HepG2 (cell line): ENCODE measurements around the gene ADCY7. TPM values are rescaled to one million over a fixed set of nuclear protein-coding genes. Genes with fewer than 3 reads are reported as not detected.

ENCODE experiments used
- ATAC-seq: fragments of 200-7000 bp; cut with Tn5 transposase; 3 replicates; pipeline ENCODE4 v1.9.1; 2020; ENCODE audit warnings: mild to moderate bottlenecking, moderate library complexity
- BruUV-seq: library from RNA; stranded (reverse); fragments of 400-500 nt; replicated peaks from 2 replicates; lab custom pipeline; 2021; lab: Mats Ljungman, UMichigan
- CTCF ChIA-PET: fragments of 300-600 bp; formaldehyde crosslinking; extraction: SDS; loops from one replicate; lab custom pipeline; 2021; ENCODE audit warnings: low total read pairs, inconsistent platforms, low intra/inter-chr PET ratio; lab: Yijun Ruan, JAX
- POLR2A ChIA-PET: fragments of 350-600 bp; sonication (Branson Sonifier 250); formaldehyde crosslinking; loops from one replicate; lab custom pipeline; 2020; ENCODE audit warnings: antibody characterized with exemption, inconsistent platforms; lab: Yijun Ruan, JAX
- DNase-seq: peaks from one replicate; pipeline ENCODE4 v3.0.0-alpha.2; 2015; ENCODE audit warnings: low spot score
- FAIRE-seq: peaks from 3 replicates; lab custom pipeline; 2011; peaks lifted over from hg19 to GRCh38; lab: Jason Lieb, UNC
- H2AFZ ChIP-seq: one replicate; pipeline ENCODE4 v1.6.1; 2011; ENCODE audit warnings: low read length, inconsistent platforms
- H3K27ac ChIP-seq: fragments of 300-600 bp; 3 replicates; pipeline ENCODE4 v1.8.0; 2011; ENCODE audit warnings: mixed run types, mild to moderate bottlenecking, mixed read lengths, low read length, inconsistent platforms; ENCODE audit not compliant: insufficient read depth; ENCODE audit errors: extremely low read length
- H3K27me3 ChIP-seq, 2 experiments: fragments of 200-600 bp in 1 of 2; 2 replicates in 1 of 2; 3 replicates in 1 of 2; pipeline versions ENCODE4 v1.6.0 to v1.8.0; 2011; ENCODE audit warnings: low read length in 2 of 2, mild to moderate bottlenecking in 2 of 2, moderate library complexity in 2 of 2, inconsistent platforms in 1 of 2; ENCODE audit not compliant: insufficient read depth in 2 of 2, control insufficient read depth in 1 of 2
- H3K36me3 ChIP-seq, 2 experiments: fragments of 200-600 bp in 1 of 2; replicated peaks in 1 of 2; 2 replicates in 1 of 2; 3 replicates in 1 of 2; pipeline versions ENCODE4 v1.5.1 to v1.8.0; 2011; ENCODE audit warnings: low read length in 2 of 2, inconsistent platforms in 1 of 2; ENCODE audit not compliant: insufficient read depth in 2 of 2, control insufficient read depth in 1 of 2
- H3K4me1 ChIP-seq: 2 replicates; pipeline ENCODE4 v1.5.1; 2012; ENCODE audit warnings: low read length, inconsistent platforms; ENCODE audit not compliant: insufficient read depth
- H3K4me2 ChIP-seq: 2 replicates; pipeline ENCODE4 v1.6.0; 2011; ENCODE audit warnings: low read depth, low read length, inconsistent platforms
- H3K4me3 ChIP-seq, 3 experiments: fragments of 200-600 bp in 1 of 3; sonication (generic), shearing (Covaris generic) in 1 of 3; replicated peaks in 1 of 3; 2 replicates each; pipeline ENCODE4 v1.5.1; 2011 to 2016; ENCODE audit warnings: low read length in 3 of 3, inconsistent platforms in 2 of 3, low read depth in 2 of 3, mild to moderate bottlenecking in 2 of 3, control low read depth in 1 of 3, mixed read lengths in 1 of 3; ENCODE audit not compliant: insufficient read depth in 1 of 3
- H3K79me2 ChIP-seq: one replicate; pipeline ENCODE4 v1.6.1; 2011; ENCODE audit warnings: low read length, inconsistent platforms; ENCODE audit not compliant: insufficient read depth
- H3K9ac ChIP-seq: 2 replicates; pipeline ENCODE4 v1.6.0; 2011; ENCODE audit warnings: mild to moderate bottlenecking, low read depth, low read length, inconsistent platforms; ENCODE audit not compliant: insufficient read depth
- H3K9me3 ChIP-seq: 2 replicates; pipeline ENCODE4 v1.5.1; 2012; ENCODE audit warnings: mild to moderate bottlenecking, low read length
- H4K20me1 ChIP-seq: 2 replicates; pipeline ENCODE4 v1.6.0; 2011; ENCODE audit warnings: inconsistent platforms, mild to moderate bottlenecking, low read length, moderate library complexity; ENCODE audit not compliant: insufficient read depth
- ARNT2 ChIP-seq: sonication (generic); formaldehyde crosslinking; IDR thresholded peaks from 2 replicates; pipeline ENCODE4 v1.8.0; 2022; ENCODE audit warnings: mild to moderate bottlenecking, low read depth, missing genetic modification reagents, moderate library complexity
- ARNTL ChIP-seq: sonication (generic); formaldehyde crosslinking; IDR thresholded peaks from 2 replicates; pipeline ENCODE4 v1.4.0; 2020; ENCODE audit warnings: mild to moderate bottlenecking, missing genetic modification reagents
- ATF7 ChIP-seq, 2 experiments: fragments of 450-650 bp in 1 of 2; sonication (generic) in 1 of 2; formaldehyde crosslinking in 1 of 2; IDR thresholded peaks; 2 replicates each; pipeline versions ENCODE4 v1.4.0 to v1.6.1; 2016 to 2020; ENCODE audit warnings: antibody characterized with exemption in 1 of 2, mild to moderate bottlenecking in 1 of 2, missing genetic modification reagents in 1 of 2
- CREB1 ChIP-seq, 2 experiments: fragments of 450-650 bp in 1 of 2; IDR thresholded peaks; 2 replicates each; pipeline ENCODE4 v1.6.1; 2016 to 2017; ENCODE audit warnings: control low read depth in 1 of 2, mild to moderate bottlenecking in 1 of 2, missing compliant biosample characterization in 1 of 2, missing genetic modification characterization in 1 of 2
- HCFC1 ChIP-seq: fragments of 150-350 bp; IDR thresholded peaks from 2 replicates; pipeline ENCODE4 v1.6.1; 2014; ENCODE audit warnings: low read depth, low read length
- NFATC3 ChIP-seq: sonication (generic); formaldehyde crosslinking; IDR thresholded peaks from 2 replicates; pipeline ENCODE4 v1.5.1; 2020; ENCODE audit warnings: mild to moderate bottlenecking, missing genetic modification reagents
- TAF15 ChIP-seq: fragments of 200-400 bp; formaldehyde crosslinking; IDR thresholded peaks from one replicate; pipeline ENCODE4 v1.6.1; 2018; ENCODE audit warnings: mild to moderate bottlenecking, low read depth, low read length; ENCODE audit not compliant: poor library complexity, severe bottlenecking
- ZNF34 ChIP-seq: sonication (generic); formaldehyde crosslinking; IDR thresholded peaks from 2 replicates; pipeline ENCODE4 v1.4.0; 2020; ENCODE audit warnings: mild to moderate bottlenecking, missing genetic modification reagents, borderline replicate concordance
- ZNF414 ChIP-seq: sonication (generic); formaldehyde crosslinking; IDR thresholded peaks from 2 replicates; pipeline ENCODE4 v1.5.0; 2020; ENCODE audit warnings: missing genetic modification reagents
- WGBS: methylation state at CpG from one replicate; pipeline ENCODE4 v1.1.6; 2017; ENCODE audit warnings: low lambda C conversion rate; 5-methylcytosine and 5-hydroxymethylcytosine counted together
- in situ Hi-C: cut with HindIII; loops from 2 replicates; pipeline ENCODE4 v1.10.0; 2017; ENCODE audit warnings: low pct_unique_long_range_greater_than_20kb; ENCODE audit not compliant: extremely low pct_ligation_motif_present
- intact Hi-C: fragments of 100-400 bp; cut with micrococcal nuclease; formaldehyde crosslinking; loops from one replicate; pipeline ENCODE4 v1.10.0; 2022; ENCODE audit not compliant: unreplicated experiment
- polyA plus RNA-seq, 8 experiments: library from polyadenylated mRNA; depleted of rRNA in 3 of 8; stranded (reverse) in 7 of 8; unstranded in 1 of 8; fragments of >200 nt; fragmentation: Illumina TruSeq in 4 of 8; extraction: Trizol in 4 of 8; gene quantifications; 2 replicates each; pipeline versions ENCODE4 v1.2.1 to v1.2.3, GENCODE V29; 2011 to 2016; ENCODE audit warnings: low read depth in 4 of 8, missing spikeins in 1 of 8, mixed read lengths in 1 of 8; ENCODE audit not compliant: insufficient read depth in 1 of 8
- total RNA-seq, 5 experiments: library from RNA; depleted of rRNA; stranded (reverse); fragments of >200 nt; fragmentation: Illumina TruSeq; extraction: Trizol; gene quantifications; 2 replicates each; pipeline ENCODE4 v1.2.3, GENCODE V29; 2016; ENCODE audit warnings: low read depth in 1 of 5
- TF ChIP-seq, protein P1 (sequence below): sonication (generic); formaldehyde crosslinking; IDR thresholded peaks from 2 replicates; pipeline ENCODE4 v1.4.0; 2020; ENCODE audit warnings: missing genetic modification reagents

The ADCY7 gene
- total and polyA plus RNA-seq, 2 of the 13 experiments (the other 11 are each of a cell fraction or from before 2014, with no cell fraction given) = 2.2 to 4.3 TPM

- peaks cover 8% of the 10 kb centered on the region; the same call in 1 of the 2 replicates for H4K20me1 ChIP-seq
- H3K4me2 ChIP-seq = no peak overlapping the region
- TF ChIP-seq, protein P1, sequence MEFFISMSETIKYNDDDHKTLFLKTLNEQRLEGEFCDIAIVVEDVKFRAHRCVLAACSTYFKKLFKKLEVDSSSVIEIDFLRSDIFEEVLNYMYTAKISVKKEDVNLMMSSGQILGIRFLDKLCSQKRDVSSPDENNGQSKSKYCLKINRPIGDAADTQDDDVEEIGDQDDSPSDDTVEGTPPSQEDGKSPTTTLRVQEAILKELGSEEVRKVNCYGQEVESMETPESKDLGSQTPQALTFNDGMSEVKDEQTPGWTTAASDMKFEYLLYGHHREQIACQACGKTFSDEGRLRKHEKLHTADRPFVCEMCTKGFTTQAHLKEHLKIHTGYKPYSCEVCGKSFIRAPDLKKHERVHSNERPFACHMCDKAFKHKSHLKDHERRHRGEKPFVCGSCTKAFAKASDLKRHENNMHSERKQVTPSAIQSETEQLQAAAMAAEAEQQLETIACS (CRISPR knock-in tag) = no peak
- TF ChIP-seq HCFC1 (no peak), ATF7 (IDR thresholded peaks at IDR 0.05) (peak; percentile 89), ATF7 (CRISPR knock-in tag; IDR thresholded peaks at IDR 0.05) (no peak), TAF15 (no peak), ZNF414 (CRISPR knock-in tag) (no peak), ARNTL (no peak), CREB1 (IDR thresholded peaks at IDR 0.05) (peak; percentile 33; the same call in 1 of the 2 replicates), CREB1 (CRISPR knock-in tag; IDR thresholded peaks at IDR 0.05) (no peak), NFATC3 (CRISPR knock-in tag) (no peak), ARNT2 (CRISPR knock-in tag) (no peak), ZNF34 (CRISPR knock-in tag) (no peak)
- CTCF ChIA-PET = no interaction called here
- FAIRE-seq = no peak
- intact Hi-C loops = loop anchor here (10.0 kb wide), 2 partner anchors 217 to 327 kb away; partner anchors contain the start of gene CNEP1R1
- H3K27ac ChIP-seq = no peak overlapping the region
- no TSS peak for BruUV-seq
- H3K4me1 ChIP-seq = no peaks in the 10 kb centered on the region
- H3K36me3 ChIP-seq = peaks cover 16 to 57% of the 10 kb centered on the region in 2 experiments
- H2AFZ ChIP-seq = no peak overlapping the region
- H3K4me3 ChIP-seq = no peak overlapping the region
- ATAC-seq = no peak
- no peaks in the 10 kb centered on the region for H3K27me3 ChIP-seq
- in situ Hi-C loops = loop anchor here (25.0 kb wide), 1 partner anchor 315 kb away; the partner anchor contains the start of gene CNEP1R1
- peaks cover 9% of the 10 kb centered on the region for H3K79me2 ChIP-seq
- POLR2A ChIA-PET = no interaction called here
- WGBS = 95% methylated on average over 2 of the region's 2 CpGs
- no peak overlapping the region for H3K9ac ChIP-seq
- H3K9me3 ChIP-seq = 0 out of 2 replicates have a peak, but pooled peaks cover 4% of the 10 kb centered on the region
- DNase-seq = no peak
These were observed 85.6 kb downstream of the ADCY7 start for GRCh38 chr16:50351952-50352351.
